ENCODE data around the gene RER1. TPM values are rescaled to one million over a fixed set of nuclear protein-coding genes. Genes with fewer than 3 reads are reported as not detected.

Gene RER1
- total RNA-seq, 2 experiments from 2014 or later: 60.5 to 138 TPM

DNA sequence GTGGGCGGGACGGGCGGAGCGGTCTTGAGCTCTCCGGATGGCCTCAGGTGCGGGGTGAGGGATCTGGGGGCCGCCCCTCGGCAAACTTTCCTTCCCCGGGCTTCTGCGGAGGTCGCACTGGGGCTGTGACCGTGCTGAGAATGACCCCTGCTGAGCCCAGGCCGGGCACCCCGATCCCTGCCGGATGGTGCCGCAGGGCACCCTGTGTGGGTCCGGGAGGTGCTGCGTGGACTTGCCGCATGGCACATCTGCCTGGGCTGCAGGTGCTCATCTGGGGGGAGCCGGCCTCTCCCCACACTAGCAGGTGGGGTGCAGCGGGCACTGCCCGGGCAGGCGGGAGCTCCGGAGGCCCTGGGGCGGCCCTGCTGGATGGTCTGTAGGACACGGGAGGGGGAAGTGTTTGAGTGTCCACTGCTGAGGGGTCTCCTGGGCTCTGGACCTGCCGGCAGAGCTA, 52.5 kb downstream of the RER1 start:
- Histone ChIP-seq H3K4me1 (ENCODE audit: insufficient read depth, low read length, poor library complexity, severe bottlenecking) (peaks cover 5% of the 10 kb centered on the region), H3K4me2 (ENCODE audit: low read length) (no peak overlapping the region), H4K20me1 (ENCODE audit: insufficient read depth, low read length) (no peaks in the 10 kb centered on the region), H3K4me3 (ENCODE audit: low read depth, low read length, poor library complexity, severe bottlenecking) (no peak overlapping the region), H2AFZ (ENCODE audit: low read length) (no peak overlapping the region), H3K79me2 (ENCODE audit: insufficient read depth, low read depth, low read length) (no peaks in the 10 kb centered on the region), H3K9me2 (ENCODE audit: insufficient read depth, low read length) (no peaks in the 10 kb centered on the region), H3K27ac (ENCODE audit: low read depth, low read length, poor library complexity, severe bottlenecking) (no peak overlapping the region), H3K36me3 (ENCODE audit: insufficient read depth, low read length) (no peaks in the 10 kb centered on the region), H3K9me3 (ENCODE audit: low read length) (no peaks in the 10 kb centered on the region)
- CTCF ChIA-PET (ENCODE audit: unreplicated experiment): no interaction called here
- no TSS peak for BruUV-seq (replicated peaks)
- intact Hi-C loops (cut with micrococcal nuclease; ENCODE audit: unreplicated experiment): no loop called here
- no peak for DNase-seq (ENCODE audit: low spot score)
- TF ChIP-seq CTCF (conservative IDR thresholded peaks at IDR 0.05; ENCODE audit: low read length): no peak
- TF ChIP-seq EZH2phosphoT487 (IDR thresholded peaks at IDR 0.05; ENCODE audit: borderline replicate concordance, low read depth, low read length): no peak
- POLR2A ChIA-PET: no interaction called here

- intact Hi-C loops (cut with micrococcal nuclease; ENCODE audit: unreplicated experiment): no loop called here
- H3K4me3 ChIP-seq (ENCODE audit: low read depth, low read length, poor library complexity, severe bottlenecking): no peak overlapping the region
- H3K9me3 ChIP-seq (ENCODE audit: low read length): no peaks in the 10 kb centered on the region
- ChIA-PET POLR2A (no interaction called here), CTCF (ENCODE audit: unreplicated experiment) (no interaction called here)
- no peak overlapping the region for H2AFZ ChIP-seq (ENCODE audit: low read length)
- no TSS peak for BruUV-seq (replicated peaks)
- H3K79me2 ChIP-seq (ENCODE audit: insufficient read depth, low read depth, low read length): no peaks in the 10 kb centered on the region
- DNase-seq (ENCODE audit: low spot score): no peak
- no peak overlapping the region for H3K4me2 ChIP-seq (ENCODE audit: low read length)
- H3K9me2 ChIP-seq (ENCODE audit: insufficient read depth, low read length): no peaks in the 10 kb centered on the region
- TF ChIP-seq CTCF (conservative IDR thresholded peaks at IDR 0.05; ENCODE audit: low read length) (no peak), EZH2phosphoT487 (IDR thresholded peaks at IDR 0.05; ENCODE audit: borderline replicate concordance, low read depth, low read length) (no peak)
- no peaks in the 10 kb centered on the region for H3K4me1 ChIP-seq (ENCODE audit: insufficient read depth, low read length, poor library complexity, severe bottlenecking)
- H3K36me3 ChIP-seq (ENCODE audit: insufficient read depth, low read length): no peaks in the 10 kb centered on the region
- no peaks in the 10 kb centered on the region for H4K20me1 ChIP-seq (ENCODE audit: insufficient read depth, low read length)
- H3K27ac ChIP-seq (ENCODE audit: low read depth, low read length, poor library complexity, severe bottlenecking): no peak overlapping the region
These were observed 53.7 kb downstream of the RER1 start for GRCh38 chr1:2445162-2445822.

DNA sequence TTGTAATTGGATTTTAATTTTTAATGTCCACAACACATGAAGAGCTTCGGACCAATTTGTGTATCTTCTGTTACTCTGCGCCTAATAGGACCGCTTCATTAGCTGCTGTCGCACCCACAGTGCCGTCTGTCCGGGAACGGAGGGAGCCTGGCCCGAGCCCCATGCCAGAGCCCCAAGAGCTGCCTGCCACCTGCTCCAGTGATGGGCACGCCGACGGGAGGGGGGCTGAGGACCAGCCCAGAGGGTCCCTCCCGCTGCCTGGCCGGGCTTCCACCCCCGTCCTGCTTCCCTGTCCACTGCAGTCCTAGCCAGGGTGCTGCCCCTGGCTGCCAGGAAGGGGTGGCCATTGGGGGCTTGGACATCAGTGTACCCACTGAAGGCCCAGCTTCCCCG, 54.2 kb downstream of the RER1 start:
- Histone ChIP-seq H3K36me3 (ENCODE audit: insufficient read depth, low read length) (no peaks in the 10 kb centered on the region), H3K4me3 (ENCODE audit: low read depth, low read length, poor library complexity, severe bottlenecking) (no peak overlapping the region), H3K9me2 (ENCODE audit: insufficient read depth, low read length) (no peaks in the 10 kb centered on the region), H3K27ac (ENCODE audit: low read depth, low read length, poor library complexity, severe bottlenecking) (no peak overlapping the region), H3K4me1 (ENCODE audit: insufficient read depth, low read length, poor library complexity, severe bottlenecking) (no peaks in the 10 kb centered on the region), H2AFZ (ENCODE audit: low read length) (no peak overlapping the region), H4K20me1 (ENCODE audit: insufficient read depth, low read length) (no peaks in the 10 kb centered on the region), H3K4me2 (ENCODE audit: low read length) (no peak overlapping the region), H3K79me2 (ENCODE audit: insufficient read depth, low read depth, low read length) (no peaks in the 10 kb centered on the region), H3K9me3 (ENCODE audit: low read length) (no peaks in the 10 kb centered on the region)
- no peak for DNase-seq (ENCODE audit: low spot score)
- ChIA-PET CTCF (ENCODE audit: unreplicated experiment) (no interaction called here), POLR2A (no interaction called here)
- no peak for TF ChIP-seq EZH2phosphoT487 (IDR thresholded peaks at IDR 0.05; ENCODE audit: borderline replicate concordance, low read depth, low read length)
- intact Hi-C loops (cut with micrococcal nuclease; ENCODE audit: unreplicated experiment): no loop called here
- BruUV-seq (replicated peaks): no TSS peak
